B cell (primary cell): ENCODE data around the gene APOH.

ENCODE experiments used
- EZH2 ChIP-seq: IDR thresholded peaks from 2 replicates; pipeline ENCODE4 v1.6.1; 2012; ENCODE audit warnings: borderline replicate concordance, low read depth, mild to moderate bottlenecking, moderate library complexity, low read length; ENCODE audit not compliant: insufficient read depth, poor library complexity, severe bottlenecking
- TF ChIP-seq, protein P1 (sequence below): fragments of 200-600 bp; IDR thresholded peaks from one replicate; pipeline ENCODE4 v1.8.0; 2022; ENCODE audit warnings: antibody characterized with exemption, mild to moderate bottlenecking

- TF ChIP-seq, protein P1, sequence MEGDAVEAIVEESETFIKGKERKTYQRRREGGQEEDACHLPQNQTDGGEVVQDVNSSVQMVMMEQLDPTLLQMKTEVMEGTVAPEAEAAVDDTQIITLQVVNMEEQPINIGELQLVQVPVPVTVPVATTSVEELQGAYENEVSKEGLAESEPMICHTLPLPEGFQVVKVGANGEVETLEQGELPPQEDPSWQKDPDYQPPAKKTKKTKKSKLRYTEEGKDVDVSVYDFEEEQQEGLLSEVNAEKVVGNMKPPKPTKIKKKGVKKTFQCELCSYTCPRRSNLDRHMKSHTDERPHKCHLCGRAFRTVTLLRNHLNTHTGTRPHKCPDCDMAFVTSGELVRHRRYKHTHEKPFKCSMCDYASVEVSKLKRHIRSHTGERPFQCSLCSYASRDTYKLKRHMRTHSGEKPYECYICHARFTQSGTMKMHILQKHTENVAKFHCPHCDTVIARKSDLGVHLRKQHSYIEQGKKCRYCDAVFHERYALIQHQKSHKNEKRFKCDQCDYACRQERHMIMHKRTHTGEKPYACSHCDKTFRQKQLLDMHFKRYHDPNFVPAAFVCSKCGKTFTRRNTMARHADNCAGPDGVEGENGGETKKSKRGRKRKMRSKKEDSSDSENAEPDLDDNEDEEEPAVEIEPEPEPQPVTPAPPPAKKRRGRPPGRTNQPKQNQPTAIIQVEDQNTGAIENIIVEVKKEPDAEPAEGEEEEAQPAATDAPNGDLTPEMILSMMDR = no peak
- TF ChIP-seq EZH2 = no peak
These were observed 58.0 kb downstream of the APOH start for GRCh38 chr17:66171172-66171571.
